ENCODE results near the gene KXD1.

KXD1 gene

GRCh38 chr19:18557411-18558201 lies at the start of gene KXD1:
KXD1 (plus strand) TSS chr19:18557870; CDS start chr19:18562057, 4,187 bp downstream.
- peak within 1 kb of the TSS; percentile 76; the same call in 1 of the 2 replicates for H3K9ac ChIP-seq (ENCODE audit: low read depth, low read length)
- H3K27me3 ChIP-seq (ENCODE audit: insufficient read depth, low read length), result no peaks in the 10 kb centered on the region
- H3K9me3 ChIP-seq (ENCODE audit: insufficient read depth, low read depth, low read length), result no peaks in the 10 kb centered on the region
- peak within 1 kb of the TSS; percentile 90 for H3K4me3 ChIP-seq (ENCODE audit: low read length)
- H3K27ac ChIP-seq (ENCODE audit: low read length), result no peak within 1 kb of the TSS
- peaks cover 4% of the 10 kb centered on the region for H3K4me1 ChIP-seq (ENCODE audit: insufficient read depth, low read length)
- H3K36me3 ChIP-seq (ENCODE audit: insufficient read depth, low read depth, low read length), result peaks cover 12% of the 10 kb centered on the region; the same call in 1 of the 2 replicates

GRCh38 chr19:18508585-18508984 lies 49.1 kb upstream of the KXD1 start:
- H3K36me3 ChIP-seq (ENCODE audit: insufficient read depth, low read depth, low read length), result no peaks in the 10 kb centered on the region
- H3K4me1 ChIP-seq (ENCODE audit: insufficient read depth, low read length), result no peaks in the 10 kb centered on the region
- H3K9ac ChIP-seq (ENCODE audit: low read depth, low read length), result no peak overlapping the region
- H3K9me3 ChIP-seq (ENCODE audit: insufficient read depth, low read depth, low read length), result no peaks in the 10 kb centered on the region
- H3K4me3 ChIP-seq (ENCODE audit: low read length), result no peak overlapping the region
- no peak overlapping the region for H3K27ac ChIP-seq (ENCODE audit: low read length)
- H3K27me3 ChIP-seq (ENCODE audit: insufficient read depth, low read length), result no peaks in the 10 kb centered on the region

DNA sequence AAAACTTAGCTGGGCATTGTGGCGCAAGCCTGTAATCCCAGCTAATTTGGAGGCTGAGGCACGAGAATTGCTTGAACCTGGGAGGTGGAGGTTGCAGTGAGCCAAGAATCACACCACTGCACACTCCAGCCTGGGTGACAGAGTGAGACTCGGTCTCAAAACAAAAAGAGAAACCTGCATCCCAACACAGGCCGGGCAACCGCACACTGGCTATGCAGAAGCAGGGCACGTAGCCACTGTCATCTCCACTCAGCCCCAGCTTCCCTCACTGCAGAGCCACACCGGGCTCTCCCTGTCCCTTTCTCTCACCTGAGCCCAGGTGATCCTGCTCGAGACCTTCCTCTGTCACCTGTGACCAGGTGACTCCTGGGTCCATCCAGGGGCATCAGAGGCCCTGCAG lies 47.5 kb upstream of the KXD1 start:
- no peak overlapping the region for H3K9ac ChIP-seq (ENCODE audit: low read depth, low read length)
- H3K27ac ChIP-seq (ENCODE audit: low read length), result no peak overlapping the region
- H3K4me1 ChIP-seq (ENCODE audit: insufficient read depth, low read length), result no peaks in the 10 kb centered on the region
- H3K9me3 ChIP-seq (ENCODE audit: insufficient read depth, low read depth, low read length), result no peaks in the 10 kb centered on the region
- H3K27me3 ChIP-seq (ENCODE audit: insufficient read depth, low read length), result no peaks in the 10 kb centered on the region
- no peak overlapping the region for H3K4me3 ChIP-seq (ENCODE audit: low read length)
- H3K36me3 ChIP-seq (ENCODE audit: insufficient read depth, low read depth, low read length), result no peaks in the 10 kb centered on the region

- no peaks in the 10 kb centered on the region for H3K36me3 ChIP-seq (ENCODE audit: insufficient read depth, low read depth, low read length)
- no peak overlapping the region for H3K4me3 ChIP-seq (ENCODE audit: low read length)
- no peaks in the 10 kb centered on the region for H3K9me3 ChIP-seq (ENCODE audit: insufficient read depth, low read depth, low read length)
- no peaks in the 10 kb centered on the region for H3K27me3 ChIP-seq (ENCODE audit: insufficient read depth, low read length)
- no peak overlapping the region for H3K27ac ChIP-seq (ENCODE audit: low read length)
- no peaks in the 10 kb centered on the region for H3K4me1 ChIP-seq (ENCODE audit: insufficient read depth, low read length)
- no peak overlapping the region for H3K9ac ChIP-seq (ENCODE audit: low read depth, low read length)
These were observed 43.8 kb upstream of the KXD1 start for GRCh38 chr19:18513868-18514267.

- Histone ChIP-seq H3K27me3 (ENCODE audit: insufficient read depth, low read length) (no peaks in the 10 kb centered on the region), H3K4me1 (ENCODE audit: insufficient read depth, low read length) (peaks cover 4% of the 10 kb centered on the region; the same call in 1 of the 2 replicates), H3K36me3 (ENCODE audit: insufficient read depth, low read depth, low read length) (no peaks in the 10 kb centered on the region), H3K9me3 (ENCODE audit: insufficient read depth, low read depth, low read length) (no peaks in the 10 kb centered on the region), H3K4me3 (ENCODE audit: low read length) (no peak overlapping the region), H3K27ac (ENCODE audit: low read length) (no peak overlapping the region), H3K9ac (ENCODE audit: low read depth, low read length) (no peak overlapping the region)
These were observed 42.6 kb upstream of the KXD1 start for GRCh38 chr19:18514800-18515682.

- Histone ChIP-seq H3K27me3 (ENCODE audit: insufficient read depth, low read length) (no peaks in the 10 kb centered on the region; the same call in 1 of the 2 replicates), H3K27ac (ENCODE audit: low read length) (no peak overlapping the region), H3K4me3 (ENCODE audit: low read length) (no peak overlapping the region), H3K9ac (ENCODE audit: low read depth, low read length) (no peak overlapping the region), H3K4me1 (ENCODE audit: insufficient read depth, low read length) (peaks cover 4% of the 10 kb centered on the region; the same call in 1 of the 2 replicates), H3K9me3 (ENCODE audit: insufficient read depth, low read depth, low read length) (no peaks in the 10 kb centered on the region), H3K36me3 (ENCODE audit: insufficient read depth, low read depth, low read length) (no peaks in the 10 kb centered on the region)
These were observed 41.7 kb upstream of the KXD1 start for GRCh38 chr19:18515959-18516358.

- H3K9me3 ChIP-seq (ENCODE audit: insufficient read depth, low read depth, low read length), result no peaks in the 10 kb centered on the region
- H3K4me1 ChIP-seq (ENCODE audit: insufficient read depth, low read length), result peaks cover 4% of the 10 kb centered on the region; the same call in 1 of the 2 replicates
- no peaks in the 10 kb centered on the region; the same call in 1 of the 2 replicates for H3K27me3 ChIP-seq (ENCODE audit: insufficient read depth, low read length)
- no peak overlapping the region for H3K27ac ChIP-seq (ENCODE audit: low read length)
- H3K9ac ChIP-seq (ENCODE audit: low read depth, low read length), result no peak overlapping the region
- no peaks in the 10 kb centered on the region for H3K36me3 ChIP-seq (ENCODE audit: insufficient read depth, low read depth, low read length)
- no peak overlapping the region for H3K4me3 ChIP-seq (ENCODE audit: low read length)
These were observed 40.1 kb upstream of the KXD1 start for GRCh38 chr19:18517606-18518005.

DNA sequence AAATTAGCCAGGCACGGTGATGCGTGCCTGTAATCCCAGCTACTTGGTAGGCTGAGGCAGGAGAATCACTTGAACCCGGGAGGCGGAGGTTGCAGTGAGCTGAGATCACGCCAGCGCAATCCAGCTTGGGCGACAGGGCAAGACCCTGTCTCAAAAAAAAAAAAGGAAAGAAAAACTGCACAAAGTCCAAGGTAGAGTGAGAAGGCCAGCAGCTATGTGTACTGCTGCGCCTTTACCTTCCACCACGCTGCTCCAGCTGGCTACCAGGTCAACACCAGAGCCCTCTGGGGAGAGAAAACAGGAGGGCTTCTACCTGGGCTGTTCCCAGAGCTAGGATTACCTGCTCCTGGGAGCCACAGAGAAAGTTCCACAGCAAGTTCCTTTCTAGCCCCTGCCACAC lies 39.0 kb upstream of the KXD1 start:
- Histone ChIP-seq H3K4me3 (ENCODE audit: low read length) (no peak overlapping the region), H3K36me3 (ENCODE audit: insufficient read depth, low read depth, low read length) (no peaks in the 10 kb centered on the region), H3K4me1 (ENCODE audit: insufficient read depth, low read length) (peaks cover 4% of the 10 kb centered on the region; the same call in 1 of the 2 replicates), H3K27ac (ENCODE audit: low read length) (no peak overlapping the region), H3K9ac (ENCODE audit: low read depth, low read length) (no peak overlapping the region), H3K9me3 (ENCODE audit: insufficient read depth, low read depth, low read length) (no peaks in the 10 kb centered on the region), H3K27me3 (ENCODE audit: insufficient read depth, low read length) (no peaks in the 10 kb centered on the region; the same call in 1 of the 2 replicates)

GRCh38 chr19:18519962-18520847 lies 37.5 kb upstream of the KXD1 start:
- H3K4me3 ChIP-seq (ENCODE audit: low read length), result peak overlapping the region; percentile 92
- H3K36me3 ChIP-seq (ENCODE audit: insufficient read depth, low read depth, low read length), result no peaks in the 10 kb centered on the region
- H3K9me3 ChIP-seq (ENCODE audit: insufficient read depth, low read depth, low read length), result no peaks in the 10 kb centered on the region
- peaks cover 4% of the 10 kb centered on the region; the same call in 1 of the 2 replicates for H3K4me1 ChIP-seq (ENCODE audit: insufficient read depth, low read length)
- no peaks in the 10 kb centered on the region; the same call in 1 of the 2 replicates for H3K27me3 ChIP-seq (ENCODE audit: insufficient read depth, low read length)
- peak overlapping the region; percentile 69; the same call in 1 of the 2 replicates for H3K9ac ChIP-seq (ENCODE audit: low read depth, low read length)
- H3K27ac ChIP-seq (ENCODE audit: low read length), result no peak overlapping the region

DNA sequence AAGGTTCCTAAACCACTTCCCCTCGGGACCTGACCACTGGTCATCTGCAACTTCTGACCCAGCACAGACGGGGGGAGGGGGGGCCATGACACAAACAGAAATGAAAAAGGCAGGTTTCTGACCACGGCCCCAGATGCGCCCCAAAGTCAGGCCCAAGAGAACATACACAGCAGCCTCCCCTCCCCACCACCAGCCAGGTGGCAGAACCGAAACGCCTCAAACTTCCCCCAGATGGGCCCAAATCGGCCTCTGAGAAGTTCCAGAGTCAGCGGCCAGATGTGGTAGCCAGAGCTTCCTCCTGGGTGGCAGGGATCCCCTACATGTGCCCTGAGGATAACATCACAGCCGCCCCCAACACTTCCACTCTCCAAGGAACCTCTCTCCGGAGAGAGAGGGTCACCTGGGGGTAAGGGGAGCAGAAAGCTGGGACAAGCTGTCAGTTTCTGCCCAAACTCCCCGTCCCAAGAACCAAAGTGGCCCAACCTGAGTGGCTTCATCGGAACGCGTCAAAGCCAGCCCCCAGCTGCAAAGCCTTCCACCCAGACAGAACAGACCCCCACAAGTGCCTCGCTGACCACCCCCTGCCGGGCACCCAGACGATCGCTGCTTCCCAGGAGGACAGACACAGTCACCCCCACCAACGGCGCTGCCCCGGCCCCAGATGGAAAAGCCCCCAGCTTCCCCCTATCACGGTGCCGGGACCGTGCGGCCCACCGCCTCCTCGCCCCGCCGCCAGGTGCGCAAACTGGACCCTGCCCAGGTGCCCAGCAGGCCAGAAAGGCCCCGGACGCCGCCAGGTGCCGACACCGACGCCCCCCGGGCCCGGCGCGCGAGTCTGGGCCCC lies 36.6 kb upstream of the KXD1 start:
- H3K4me1 ChIP-seq (ENCODE audit: insufficient read depth, low read length), result peaks cover 4% of the 10 kb centered on the region; the same call in 1 of the 2 replicates
- H3K27ac ChIP-seq (ENCODE audit: low read length), result no peak overlapping the region
- no peaks in the 10 kb centered on the region for H3K9me3 ChIP-seq (ENCODE audit: insufficient read depth, low read depth, low read length)
- H3K36me3 ChIP-seq (ENCODE audit: insufficient read depth, low read depth, low read length), result no peaks in the 10 kb centered on the region
- H3K4me3 ChIP-seq (ENCODE audit: low read length), result peak overlapping the region; percentile 92
- peak overlapping the region; percentile 82; the same call in 1 of the 2 replicates for H3K9ac ChIP-seq (ENCODE audit: low read depth, low read length)
- no peaks in the 10 kb centered on the region; the same call in 1 of the 2 replicates for H3K27me3 ChIP-seq (ENCODE audit: insufficient read depth, low read length)
